MCF 10A (cell line): Measurements from ENCODE around the gene SPACA9. TPM values are rescaled to one million over a fixed set of nuclear protein-coding genes. Genes with fewer than 3 reads are reported as not detected.

Source experiments
- BruUV-seq: library from RNA; stranded (reverse); fragments of 400-500 nt; replicated peaks from 2 replicates; lab custom pipeline; 2021; lab: Mats Ljungman, UMichigan
- CTCF ChIA-PET: fragments of 300-600 bp; sonication (Branson Sonifier 250); formaldehyde crosslinking; extraction: SDS; loops from one replicate; lab custom pipeline; 2021; ENCODE audit warnings: antibody characterized with exemption, inconsistent platforms; lab: Yijun Ruan, JAX
- POLR2A ChIA-PET: fragments of 300-600, 350-650 bp; sonication (Branson Sonifier 250); formaldehyde crosslinking; extraction: SDS; loops from one replicate; lab custom pipeline; 2020; ENCODE audit warnings: antibody characterized with exemption, inconsistent platforms; lab: Yijun Ruan, JAX
- DNase-seq: peaks from one replicate; pipeline ENCODE4 v3.0.0-alpha.2; 2018; ENCODE audit not compliant: unreplicated experiment
- H3K27ac Mint-ChIP-seq: one replicate; pipeline ENCODE4 v1.8.0; 2022; ENCODE audit warnings: mild to moderate bottlenecking, low read depth, mixed read lengths; ENCODE audit not compliant: unreplicated experiment
- H3K27me3 Mint-ChIP-seq: one replicate; pipeline ENCODE4 v1.8.0; 2022; ENCODE audit warnings: mixed read lengths; ENCODE audit not compliant: insufficient read depth, unreplicated experiment
- H3K36me3 Mint-ChIP-seq: one replicate; pipeline ENCODE4 v1.8.0; 2022; ENCODE audit warnings: mild to moderate bottlenecking, moderate library complexity, mixed read lengths; ENCODE audit not compliant: insufficient read depth, unreplicated experiment
- H3K4me1 Mint-ChIP-seq: one replicate; pipeline ENCODE4 v1.8.0; 2022; ENCODE audit warnings: mixed read lengths; ENCODE audit not compliant: insufficient read depth, unreplicated experiment
- H3K4me3 Mint-ChIP-seq: one replicate; pipeline ENCODE4 v1.8.0; 2022; ENCODE audit warnings: mild to moderate bottlenecking, moderate library complexity, mixed read lengths; ENCODE audit not compliant: unreplicated experiment
- H3K9me3 Mint-ChIP-seq: one replicate; pipeline ENCODE4 v1.8.0; 2022; ENCODE audit warnings: mixed read lengths; ENCODE audit not compliant: unreplicated experiment
- intact Hi-C: fragments of 100-400 bp; cut with micrococcal nuclease; formaldehyde crosslinking; loops from 2 replicates; pipeline ENCODE4 v1.14.1; 2022
- total RNA-seq: library from RNA; stranded (reverse); gene quantifications from 2 replicates; pipeline ENCODE4 v1.2.3, GENCODE V29; 2022
- TF ChIP-seq, protein P1 (sequence below): fragments of 200-600 bp; IDR thresholded peaks from one replicate; pipeline ENCODE4 v1.8.0; 2022; ENCODE audit warnings: antibody characterized with exemption, mild to moderate bottlenecking; ENCODE audit not compliant: unreplicated experiment

The SPACA9 gene
- total RNA-seq, 1 experiment from 2014 or later, result 4.4 TPM

DNA sequence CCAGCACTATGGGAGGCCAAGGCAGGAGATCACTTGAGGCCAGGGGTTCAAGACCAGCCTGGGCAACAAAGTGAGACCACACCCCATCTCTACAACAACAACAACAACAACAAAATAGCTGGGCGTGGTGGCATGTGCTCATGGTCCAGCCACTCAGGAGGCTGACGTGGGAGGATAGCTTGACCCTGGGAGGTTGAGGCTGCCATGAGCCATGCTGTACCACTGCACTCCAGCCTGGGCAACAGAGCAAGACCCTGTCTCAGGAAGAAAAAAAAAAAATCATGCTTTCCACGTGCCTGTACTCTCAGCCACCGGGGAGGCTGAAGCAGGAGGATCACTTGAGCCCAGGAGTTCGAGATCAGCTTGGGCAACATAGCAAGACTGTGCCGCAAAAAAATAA is 36.2 kb downstream of the SPACA9 start:
- no peaks in the 10 kb centered on the region for H3K27me3 Mint-ChIP-seq
- BruUV-seq, result no TSS peak
- H3K9me3 Mint-ChIP-seq, result no peaks in the 10 kb centered on the region
- intact Hi-C loops, result no loop called here
- CTCF ChIA-PET, result interaction anchor here (0.7 to 1.4 kb wide), 3 partner anchors 12 to 60 kb away, joined by 3 to 7 read pairs (median 3); no protein-coding TSS in a partner anchor
- POLR2A ChIA-PET, result no interaction called here
- TF ChIP-seq, protein P1, sequence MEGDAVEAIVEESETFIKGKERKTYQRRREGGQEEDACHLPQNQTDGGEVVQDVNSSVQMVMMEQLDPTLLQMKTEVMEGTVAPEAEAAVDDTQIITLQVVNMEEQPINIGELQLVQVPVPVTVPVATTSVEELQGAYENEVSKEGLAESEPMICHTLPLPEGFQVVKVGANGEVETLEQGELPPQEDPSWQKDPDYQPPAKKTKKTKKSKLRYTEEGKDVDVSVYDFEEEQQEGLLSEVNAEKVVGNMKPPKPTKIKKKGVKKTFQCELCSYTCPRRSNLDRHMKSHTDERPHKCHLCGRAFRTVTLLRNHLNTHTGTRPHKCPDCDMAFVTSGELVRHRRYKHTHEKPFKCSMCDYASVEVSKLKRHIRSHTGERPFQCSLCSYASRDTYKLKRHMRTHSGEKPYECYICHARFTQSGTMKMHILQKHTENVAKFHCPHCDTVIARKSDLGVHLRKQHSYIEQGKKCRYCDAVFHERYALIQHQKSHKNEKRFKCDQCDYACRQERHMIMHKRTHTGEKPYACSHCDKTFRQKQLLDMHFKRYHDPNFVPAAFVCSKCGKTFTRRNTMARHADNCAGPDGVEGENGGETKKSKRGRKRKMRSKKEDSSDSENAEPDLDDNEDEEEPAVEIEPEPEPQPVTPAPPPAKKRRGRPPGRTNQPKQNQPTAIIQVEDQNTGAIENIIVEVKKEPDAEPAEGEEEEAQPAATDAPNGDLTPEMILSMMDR, result no peak
- no peak overlapping the region for H3K4me3 Mint-ChIP-seq
- DNase-seq, result no peak
- no peak overlapping the region for H3K27ac Mint-ChIP-seq
- H3K4me1 Mint-ChIP-seq, result no peaks in the 10 kb centered on the region
- peaks cover 76% of the 10 kb centered on the region for H3K36me3 Mint-ChIP-seq

DNA sequence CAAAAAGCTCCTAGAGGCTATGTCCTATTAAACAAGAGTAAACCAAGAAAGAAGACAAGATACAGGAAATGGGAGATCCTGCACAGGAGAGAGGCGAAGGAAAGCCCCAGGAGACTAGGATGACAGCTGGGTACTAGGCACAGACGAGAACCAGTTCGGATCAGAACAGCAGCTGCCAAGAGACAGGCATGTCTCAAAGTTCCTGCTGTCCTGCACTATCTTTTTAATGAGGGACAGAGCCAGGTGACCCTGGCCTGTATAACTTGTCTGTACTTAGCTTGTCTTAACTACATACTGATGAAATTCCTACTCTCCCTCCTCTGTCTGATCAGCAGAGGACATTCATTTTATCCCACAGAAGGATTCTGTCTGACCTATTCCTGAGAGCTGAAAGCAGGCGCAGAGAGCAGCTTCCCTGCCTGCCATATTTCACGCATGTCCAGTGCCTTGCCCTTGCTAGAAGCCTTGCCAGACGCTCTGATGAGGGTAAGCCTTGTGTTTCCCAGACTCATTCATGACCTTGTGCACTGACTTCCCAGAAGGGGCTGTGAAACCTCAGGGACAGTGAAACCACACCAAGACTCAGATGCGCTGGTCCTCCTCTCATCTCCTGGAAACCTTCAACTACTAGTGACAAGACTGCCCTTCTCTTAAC is 41.0 kb downstream of the SPACA9 start:
- no peak overlapping the region for H3K4me3 Mint-ChIP-seq
- H3K27me3 Mint-ChIP-seq, result no peaks in the 10 kb centered on the region
- no peaks in the 10 kb centered on the region for H3K9me3 Mint-ChIP-seq
- DNase-seq, result no peak
- POLR2A ChIA-PET, result interaction anchor here (1.2 to 2.0 kb wide), 2 partner anchors 10 to 24 kb away, joined by 3 to 5 read pairs; partner anchors contain the start of gene TSC1
- no peak overlapping the region for H3K27ac Mint-ChIP-seq
- TF ChIP-seq, protein P1, result no peak
- H3K36me3 Mint-ChIP-seq, result peaks cover 65% of the 10 kb centered on the region
- intact Hi-C loops, result no loop called here
- no peaks in the 10 kb centered on the region for H3K4me1 Mint-ChIP-seq
- BruUV-seq, result no TSS peak
- CTCF ChIA-PET, result interaction anchor here (0.6 to 3.7 kb wide), 5 partner anchors 10 to 55 kb away, joined by 3 to 19 read pairs (median 3); no protein-coding TSS in a partner anchor

DNA sequence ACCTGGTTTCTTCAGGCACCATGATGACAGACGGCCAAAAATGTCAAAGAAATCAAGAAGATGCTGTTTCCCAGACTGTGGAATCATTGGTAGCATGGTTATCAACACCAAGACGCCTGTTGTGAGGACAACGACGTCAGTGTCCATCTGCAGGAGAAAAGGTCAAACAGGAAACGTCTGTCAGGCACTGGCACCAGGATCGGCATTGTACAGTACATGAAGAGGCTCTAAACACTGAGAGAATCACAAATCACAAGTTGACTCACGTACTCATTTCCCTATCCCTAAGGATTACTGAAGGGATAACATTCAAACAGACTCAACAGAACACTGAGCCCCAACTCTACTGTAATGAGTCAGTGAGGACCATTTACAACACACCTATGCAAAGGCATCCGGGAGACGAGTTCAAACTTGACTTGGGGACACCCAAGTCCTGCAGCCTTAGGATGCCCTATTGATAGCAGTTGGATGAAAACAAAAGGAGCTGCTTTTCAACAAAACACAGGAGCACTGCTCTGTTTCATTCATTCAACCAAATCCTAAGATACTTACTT is 44.7 kb downstream of the SPACA9 start:
- DNase-seq, result peak; percentile 60
- ChIA-PET CTCF (interaction anchor here (1.1 to 1.4 kb wide), 2 partner anchors 21 to 26 kb away, joined by 3 read pairs; no protein-coding TSS in a partner anchor), POLR2A (interaction anchor here (0.6 kb wide), 1 partner anchor 244 kb away, joined by 3 read pairs; no protein-coding TSS in a partner anchor)
- intact Hi-C loops, result no loop called here
- no TSS peak for BruUV-seq
- no peaks in the 10 kb centered on the region for H3K27me3 Mint-ChIP-seq
- H3K27ac Mint-ChIP-seq, result no peak overlapping the region
- H3K9me3 Mint-ChIP-seq, result no peaks in the 10 kb centered on the region
- H3K4me1 Mint-ChIP-seq, result no peaks in the 10 kb centered on the region
- H3K4me3 Mint-ChIP-seq, result no peak overlapping the region
- peaks cover 72% of the 10 kb centered on the region for H3K36me3 Mint-ChIP-seq
- TF ChIP-seq, protein P1, result no peak

DNA sequence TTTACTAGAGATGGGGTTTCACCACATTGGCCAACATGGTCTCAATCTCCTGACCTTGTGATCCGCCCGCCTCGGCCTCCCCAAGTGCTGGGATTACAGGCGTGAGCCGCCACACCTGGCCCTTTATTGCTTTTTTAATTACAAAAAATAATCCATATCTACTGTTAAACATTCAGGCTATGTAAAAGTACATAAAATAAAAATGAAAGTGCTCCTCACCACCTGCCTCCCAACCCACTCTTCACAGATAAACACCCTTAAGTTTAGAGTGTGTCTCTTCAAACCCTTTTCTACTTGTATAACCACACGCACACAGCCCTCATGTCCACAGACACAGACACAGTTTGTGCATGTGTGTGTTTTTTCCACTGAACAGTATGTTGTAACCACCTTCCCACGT is 49.0 kb downstream of the SPACA9 start:
- POLR2A ChIA-PET, result no interaction called here

More for the DNA sequence above, 49.0 kb downstream of the SPACA9 start:
- CTCF ChIA-PET, result no interaction called here
- BruUV-seq, result no TSS peak
- Mint-ChIP-seq H3K36me3 (peaks cover 62% of the 10 kb centered on the region), H3K27ac (no peak overlapping the region), H3K4me1 (no peaks in the 10 kb centered on the region), H3K4me3 (no peak overlapping the region), H3K27me3 (no peaks in the 10 kb centered on the region), H3K9me3 (no peaks in the 10 kb centered on the region)
- no peak for DNase-seq
- intact Hi-C loops, result no loop called here
- TF ChIP-seq, protein P1, result no peak
